A673 (cell line): ENCODE results near the gene CCDC57. TPM values are rescaled to one million over a fixed set of nuclear protein-coding genes. Genes with fewer than 3 reads are reported as not detected.

Experiments
- BruUV-seq: library from RNA; stranded (reverse); fragments of 400-500 nt; replicated peaks from 2 replicates; lab custom pipeline; 2021; lab: Mats Ljungman, UMichigan
- CTCF ChIA-PET: fragments of 300-600 bp; sonication (Branson Sonifier 250); formaldehyde crosslinking; loops from one replicate; lab custom pipeline; 2022; ENCODE audit warnings: antibody characterized with exemption; lab: Charles Lee
- POLR2A ChIA-PET: fragments of 300-600 bp; sonication (Branson Sonifier 250); formaldehyde crosslinking; loops from one replicate; lab custom pipeline; 2022; ENCODE audit warnings: antibody characterized with exemption; ENCODE audit not compliant: low non-redundant PET; lab: Charles Lee
- DNase-seq: peaks from one replicate; pipeline ENCODE4 v3.0.0-alpha.2; 2015; ENCODE audit warnings: low spot score
- H3K27ac ChIP-seq: fragments of 200-600 bp; sonication (generic); 2 replicates; pipeline ENCODE4 v1.5.1; 2016; ENCODE audit warnings: mixed run types, low read depth, mild to moderate bottlenecking, mixed read lengths, antibody characterized with exemption, low read length; ENCODE audit not compliant: poor library complexity, severe bottlenecking
- H3K27me3 ChIP-seq: fragments of 200-600 bp; sonication (generic); replicated peaks from 2 replicates; pipeline ENCODE4 v1.6.1; 2017; ENCODE audit warnings: mixed run types, low read depth, mild to moderate bottlenecking, mixed read lengths, antibody characterized with exemption, low read length; ENCODE audit not compliant: insufficient read depth, poor library complexity
- H3K36me3 ChIP-seq: fragments of 200-600 bp; sonication (generic); 2 replicates; pipeline ENCODE4 v1.6.1; 2016; ENCODE audit warnings: mixed run types, mild to moderate bottlenecking, mixed read lengths, antibody characterized with exemption, low read length; ENCODE audit not compliant: insufficient read depth, poor library complexity, severe bottlenecking
- H3K4me1 ChIP-seq: fragments of 200-600 bp; sonication (generic); 2 replicates; pipeline ENCODE4 v1.6.1; 2017; ENCODE audit warnings: mixed run types, mild to moderate bottlenecking, mixed read lengths, antibody characterized with exemption, low read length; ENCODE audit not compliant: insufficient read depth, poor library complexity, severe bottlenecking
- H3K4me3 ChIP-seq: fragments of 200-600 bp; sonication (generic); 2 replicates; pipeline ENCODE4 v1.5.1; 2016; ENCODE audit warnings: low read depth, mixed run types, mild to moderate bottlenecking, mixed read lengths, low read length; ENCODE audit not compliant: poor library complexity, severe bottlenecking
- H3K9me3 ChIP-seq: fragments of 200-600 bp; sonication (generic); 2 replicates; pipeline ENCODE4 v1.6.1; 2016; ENCODE audit warnings: mixed run types, low read depth, mild to moderate bottlenecking, mixed read lengths, antibody characterized with exemption, low read length; ENCODE audit not compliant: poor library complexity, severe bottlenecking
- EZH2 ChIP-seq: fragments of 200-600 bp; sonication (generic); IDR thresholded peaks from 2 replicates; pipeline ENCODE4 v1.6.1; 2017; ENCODE audit warnings: borderline replicate concordance, low read depth, mild to moderate bottlenecking, mixed read lengths, antibody characterized with exemption, low read length; ENCODE audit not compliant: poor library complexity, severe bottlenecking
- intact Hi-C: fragments of 100-400 bp; cut with micrococcal nuclease; formaldehyde crosslinking; loops from one replicate; pipeline ENCODE4 v1.10.0; 2022; ENCODE audit not compliant: unreplicated experiment
- total RNA-seq: library from RNA; stranded (reverse); gene quantifications from 2 replicates; pipeline ENCODE4 v1.2.3, GENCODE V29; 2021
- TF ChIP-seq, protein P1 (sequence below): fragments of 300-800, 200-600 bp; sonication (generic); conservative IDR thresholded peaks from 2 replicates; pipeline ENCODE4 v1.5.1; 2017; ENCODE audit warnings: low read depth, mild to moderate bottlenecking, antibody characterized with exemption, low read length, moderate library complexity, mixed read lengths

CCDC57 gene
- total RNA-seq, 1 experiment from 2014 or later = 43.6 TPM

DNA sequence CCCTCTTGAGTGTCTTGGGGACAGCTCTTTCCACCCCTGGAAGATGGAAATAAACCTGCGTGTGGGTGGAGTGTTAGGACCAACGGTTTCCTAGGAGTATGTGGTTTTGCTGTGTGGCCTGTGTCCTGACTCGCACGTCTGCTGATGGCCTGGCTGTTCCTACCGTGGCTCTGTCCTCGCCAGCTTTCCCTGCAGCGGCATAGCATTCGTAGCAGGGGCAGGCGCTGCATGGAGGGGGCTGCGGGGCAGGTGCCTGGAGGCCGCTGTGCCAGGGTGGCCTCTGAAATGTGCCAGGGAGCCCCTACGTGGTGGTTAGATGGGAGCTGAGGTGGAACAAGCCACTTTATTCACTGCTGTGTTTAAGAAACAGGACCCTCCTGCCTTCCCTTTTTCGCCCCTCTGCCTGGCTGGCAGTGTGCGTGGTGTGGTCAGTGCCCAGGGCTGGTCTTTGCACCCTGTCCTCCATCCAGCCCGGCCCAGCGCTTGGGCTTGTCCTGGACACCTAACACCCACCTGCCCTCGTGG lies 26.8 kb upstream of the CCDC57 start:
- H3K27ac ChIP-seq = no peak overlapping the region
- no peaks in the 10 kb centered on the region for H3K9me3 ChIP-seq
- H3K4me1 ChIP-seq = peaks cover 54% of the 10 kb centered on the region
- peaks cover 23% of the 10 kb centered on the region for H3K36me3 ChIP-seq
- H3K27me3 ChIP-seq = no peaks in the 10 kb centered on the region
- CTCF ChIA-PET = no interaction called here
- intact Hi-C loops = loop anchor here (2.0 kb wide), 1 partner anchor 59 kb away; no protein-coding TSS in a partner anchor
- no peak for DNase-seq
- POLR2A ChIA-PET = interaction anchor here (0.6 kb wide), 1 partner anchor 46 kb away, joined by 3 read pairs; no protein-coding TSS in a partner anchor
- TF ChIP-seq, protein P1, sequence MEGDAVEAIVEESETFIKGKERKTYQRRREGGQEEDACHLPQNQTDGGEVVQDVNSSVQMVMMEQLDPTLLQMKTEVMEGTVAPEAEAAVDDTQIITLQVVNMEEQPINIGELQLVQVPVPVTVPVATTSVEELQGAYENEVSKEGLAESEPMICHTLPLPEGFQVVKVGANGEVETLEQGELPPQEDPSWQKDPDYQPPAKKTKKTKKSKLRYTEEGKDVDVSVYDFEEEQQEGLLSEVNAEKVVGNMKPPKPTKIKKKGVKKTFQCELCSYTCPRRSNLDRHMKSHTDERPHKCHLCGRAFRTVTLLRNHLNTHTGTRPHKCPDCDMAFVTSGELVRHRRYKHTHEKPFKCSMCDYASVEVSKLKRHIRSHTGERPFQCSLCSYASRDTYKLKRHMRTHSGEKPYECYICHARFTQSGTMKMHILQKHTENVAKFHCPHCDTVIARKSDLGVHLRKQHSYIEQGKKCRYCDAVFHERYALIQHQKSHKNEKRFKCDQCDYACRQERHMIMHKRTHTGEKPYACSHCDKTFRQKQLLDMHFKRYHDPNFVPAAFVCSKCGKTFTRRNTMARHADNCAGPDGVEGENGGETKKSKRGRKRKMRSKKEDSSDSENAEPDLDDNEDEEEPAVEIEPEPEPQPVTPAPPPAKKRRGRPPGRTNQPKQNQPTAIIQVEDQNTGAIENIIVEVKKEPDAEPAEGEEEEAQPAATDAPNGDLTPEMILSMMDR = no peak
- no peak for TF ChIP-seq EZH2
- no peak overlapping the region for H3K4me3 ChIP-seq
- BruUV-seq = no TSS peak

DNA sequence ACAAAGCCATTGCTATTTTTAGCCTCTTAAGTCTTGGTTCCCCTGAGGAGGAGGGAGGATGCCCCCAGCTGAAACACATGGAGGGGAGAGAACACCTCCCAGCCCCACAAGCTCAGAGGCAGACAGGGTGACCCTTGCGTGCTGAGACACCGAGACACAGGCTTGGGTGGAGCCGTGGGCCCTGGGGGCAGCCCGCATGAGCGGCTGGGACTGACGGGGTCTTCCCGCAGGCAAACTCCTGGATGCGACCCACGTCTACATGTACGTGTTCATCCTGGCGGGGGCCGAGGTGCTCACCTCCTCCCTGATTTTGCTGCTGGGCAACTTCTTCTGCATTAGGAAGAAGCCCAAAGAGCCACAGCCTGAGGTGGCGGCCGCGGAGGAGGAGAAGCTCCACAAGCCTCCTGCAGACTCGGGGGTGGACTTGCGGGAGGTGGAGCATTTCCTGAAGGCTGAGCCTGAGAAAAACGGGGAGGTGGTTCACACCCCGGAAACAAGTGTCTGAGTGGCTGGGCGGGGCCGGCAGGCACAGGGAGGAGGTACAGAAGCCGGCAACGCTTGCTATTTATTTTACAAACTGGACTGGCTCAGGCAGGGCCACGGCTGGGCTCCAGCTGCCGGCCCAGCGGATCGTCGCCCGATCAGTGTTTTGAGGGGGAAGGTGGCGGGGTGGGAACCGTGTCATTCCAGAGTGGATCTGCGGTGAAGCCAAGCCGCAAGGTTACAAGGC lies 26.0 kb upstream of the CCDC57 start:
- no TSS peak for BruUV-seq
- intact Hi-C loops = loop anchor here (2.0 kb wide), 1 partner anchor 60 kb away; no protein-coding TSS in a partner anchor
- peak; percentile 95 for DNase-seq
- no peaks in the 10 kb centered on the region for H3K9me3 ChIP-seq
- POLR2A ChIA-PET = interaction anchor here (0.6 kb wide), 1 partner anchor 46 kb away, joined by 3 read pairs; no protein-coding TSS in a partner anchor
- no peaks in the 10 kb centered on the region for H3K27me3 ChIP-seq
- peak overlapping the region; percentile 36 for H3K4me3 ChIP-seq
- H3K4me1 ChIP-seq = peaks cover 48% of the 10 kb centered on the region
- CTCF ChIA-PET = interaction anchor here (0.5 to 3.3 kb wide), 2 partner anchors 8 to 550 kb away, joined by 3 to 10 read pairs; no protein-coding TSS in a partner anchor
- TF ChIP-seq, protein P1 = no peak
- no peak for TF ChIP-seq EZH2
- H3K27ac ChIP-seq = peak overlapping the region; percentile 69
- H3K36me3 ChIP-seq = peaks cover 15% of the 10 kb centered on the region

DNA sequence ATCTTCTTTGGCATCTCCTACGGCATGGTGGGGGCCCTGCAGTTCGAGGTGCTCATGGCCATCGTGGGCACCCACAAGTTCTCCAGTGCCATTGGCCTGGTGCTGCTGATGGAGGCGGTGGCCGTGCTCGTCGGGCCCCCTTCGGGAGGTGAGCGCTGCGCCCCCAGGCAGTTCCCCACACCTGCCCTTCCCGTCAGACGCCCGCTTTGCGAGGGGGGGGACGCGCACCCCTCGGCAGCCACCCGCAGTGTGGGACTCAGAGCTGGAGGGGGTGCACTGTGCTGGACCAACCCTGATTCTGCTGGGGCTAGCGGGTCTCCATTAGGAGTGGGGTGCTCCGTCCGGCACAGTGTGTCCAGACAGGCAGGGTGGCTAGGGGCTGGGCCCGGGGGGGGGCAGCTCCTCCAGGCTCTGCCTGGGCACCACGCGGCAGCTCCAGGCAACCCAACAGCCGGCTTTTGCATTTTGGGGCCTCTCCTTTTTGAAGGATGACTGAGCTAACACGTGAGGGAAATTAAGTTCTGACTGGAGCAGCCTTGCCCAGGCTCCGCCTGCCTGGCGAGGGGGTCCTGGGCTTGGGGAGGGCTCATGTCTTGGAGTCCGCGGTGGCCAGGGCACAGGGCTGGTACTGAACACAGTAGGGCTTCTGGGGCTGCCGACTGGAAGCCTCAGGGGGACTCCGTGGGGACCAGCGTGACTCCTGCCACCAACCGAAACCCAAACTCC lies 25.3 kb upstream of the CCDC57 start:
- Histone ChIP-seq H3K36me3 (peaks cover 8% of the 10 kb centered on the region), H3K4me1 (peaks cover 43% of the 10 kb centered on the region), H3K27me3 (no peaks in the 10 kb centered on the region), H3K27ac (peak overlapping the region; percentile 69), H3K9me3 (no peaks in the 10 kb centered on the region), H3K4me3 (peak overlapping the region; percentile 36)
- ChIA-PET POLR2A (no interaction called here), CTCF (interaction anchor here (0.5 to 3.3 kb wide), 2 partner anchors 9 to 550 kb away, joined by 3 to 10 read pairs; no protein-coding TSS in a partner anchor)
- BruUV-seq = no TSS peak
- no peak for TF ChIP-seq EZH2
- TF ChIP-seq, protein P1 = no peak
- intact Hi-C loops = loop anchor here (2.0 kb wide), 1 partner anchor 61 kb away; no protein-coding TSS in a partner anchor
- peak; percentile 62 for DNase-seq
